Glutamatergic neuron (in vitro differentiated cells): ENCODE data around the gene CELSR2. TPM values are rescaled to one million over a fixed set of nuclear protein-coding genes. Genes with fewer than 3 reads are reported as not detected.
A peak's percentile ranks its signal among the peaks of the same experiment; 100 is the strongest.
"Not testable (repeated sequence)": the region's sequence is repeated elsewhere in the genome, so short reads cannot be mapped to it uniquely, and the experiment has no call there.

Experiments used
- DNase-seq: peaks from one replicate; pipeline ENCODE4 v3.0.0; 2022
- H3K27ac Mint-ChIP-seq: one replicate; pipeline ENCODE4 v1.8.0; 2020; ENCODE audit warnings: mild to moderate bottlenecking, mixed read lengths, inconsistent platforms; ENCODE audit not compliant: unreplicated experiment
- H3K27me3 Mint-ChIP-seq: one replicate; pipeline ENCODE4 v1.8.0; 2020; ENCODE audit warnings: mild to moderate bottlenecking, moderate library complexity, mixed read lengths, inconsistent platforms; ENCODE audit not compliant: unreplicated experiment
- H3K36me3 Mint-ChIP-seq: one replicate; pipeline ENCODE4 v1.8.0; 2020; ENCODE audit warnings: mild to moderate bottlenecking, mixed read lengths, inconsistent platforms; ENCODE audit not compliant: unreplicated experiment
- H3K4me1 Mint-ChIP-seq: one replicate; pipeline ENCODE4 v1.8.0; 2020; ENCODE audit warnings: mild to moderate bottlenecking, low read depth, mixed read lengths, inconsistent platforms; ENCODE audit not compliant: unreplicated experiment
- H3K4me3 Mint-ChIP-seq: one replicate; pipeline ENCODE4 v1.8.0; 2020; ENCODE audit warnings: mild to moderate bottlenecking, mixed read lengths, inconsistent platforms; ENCODE audit not compliant: unreplicated experiment
- H3K9me3 Mint-ChIP-seq: one replicate; pipeline ENCODE4 v1.8.0; 2020; ENCODE audit warnings: mild to moderate bottlenecking, moderate library complexity, mixed read lengths, inconsistent platforms; ENCODE audit not compliant: unreplicated experiment
- total RNA-seq: library from RNA; stranded (reverse); fragmentation: NEBNext Ultra II Directional; extraction: Animal tissue kit (Norgen Biotek cat#: 25700); gene quantifications from one replicate; pipeline ENCODE4 v1.2.1, GENCODE V29; 2021; ENCODE audit not compliant: unreplicated experiment
- TF ChIP-seq, protein P1 (sequence below): fragments of 200-600 bp; sonication (generic); IDR thresholded peaks from one replicate; pipeline ENCODE4 v1.5.0; 2021; ENCODE audit not compliant: partially characterized antibody, unreplicated experiment

CELSR2 gene
- total RNA-seq, 1 donor from 2014 or later = 181 TPM

DNA sequence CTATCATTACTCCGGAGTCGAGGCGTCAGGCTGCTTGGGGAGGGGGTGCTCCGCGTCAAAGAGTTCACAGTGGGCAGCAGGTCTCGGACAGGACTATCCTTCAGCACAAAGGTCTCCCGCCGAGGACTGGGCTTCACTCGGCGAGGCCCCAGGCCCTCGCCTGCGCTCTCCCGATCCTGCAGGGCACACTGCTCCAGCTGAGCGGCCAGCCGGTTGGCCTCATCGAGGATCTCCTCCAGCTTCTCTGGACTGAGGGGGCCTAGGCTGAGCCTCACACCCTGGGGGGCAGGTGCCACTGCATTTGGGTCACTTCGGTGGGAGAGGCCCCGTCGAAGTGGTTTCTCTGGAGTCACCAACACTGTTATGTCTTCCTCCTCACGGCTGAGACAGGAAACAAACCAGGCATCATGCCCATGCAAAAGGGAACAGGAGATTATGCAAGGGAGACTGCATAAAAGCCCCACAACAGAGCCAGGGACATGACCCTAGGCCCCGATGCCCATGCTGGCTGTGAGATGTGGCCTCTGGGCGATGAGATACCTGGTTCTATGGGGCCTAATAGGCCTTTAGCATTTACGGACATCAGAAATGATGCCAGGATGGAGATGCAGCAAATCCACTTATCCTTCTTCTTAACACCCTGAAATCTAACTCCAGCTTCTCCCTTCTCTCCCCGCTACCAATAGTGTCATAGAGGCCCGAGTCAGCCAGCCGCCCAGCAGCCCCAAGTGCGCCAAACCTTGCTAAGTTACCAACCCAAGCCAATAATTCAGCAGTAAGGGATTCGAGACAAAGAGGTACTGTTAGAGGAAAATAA, 32.5 kb downstream of the CELSR2 start:
- Mint-ChIP-seq H3K4me3 (peak overlapping the region; percentile 100), H3K27me3 (peaks cover 13% of the 10 kb centered on the region), H3K27ac (peak overlapping the region; percentile 30), H3K36me3 (no peaks in the 10 kb centered on the region), H3K9me3 (peaks cover 9% of the 10 kb centered on the region), H3K4me1 (peaks cover 18% of the 10 kb centered on the region)
- TF ChIP-seq, protein P1, sequence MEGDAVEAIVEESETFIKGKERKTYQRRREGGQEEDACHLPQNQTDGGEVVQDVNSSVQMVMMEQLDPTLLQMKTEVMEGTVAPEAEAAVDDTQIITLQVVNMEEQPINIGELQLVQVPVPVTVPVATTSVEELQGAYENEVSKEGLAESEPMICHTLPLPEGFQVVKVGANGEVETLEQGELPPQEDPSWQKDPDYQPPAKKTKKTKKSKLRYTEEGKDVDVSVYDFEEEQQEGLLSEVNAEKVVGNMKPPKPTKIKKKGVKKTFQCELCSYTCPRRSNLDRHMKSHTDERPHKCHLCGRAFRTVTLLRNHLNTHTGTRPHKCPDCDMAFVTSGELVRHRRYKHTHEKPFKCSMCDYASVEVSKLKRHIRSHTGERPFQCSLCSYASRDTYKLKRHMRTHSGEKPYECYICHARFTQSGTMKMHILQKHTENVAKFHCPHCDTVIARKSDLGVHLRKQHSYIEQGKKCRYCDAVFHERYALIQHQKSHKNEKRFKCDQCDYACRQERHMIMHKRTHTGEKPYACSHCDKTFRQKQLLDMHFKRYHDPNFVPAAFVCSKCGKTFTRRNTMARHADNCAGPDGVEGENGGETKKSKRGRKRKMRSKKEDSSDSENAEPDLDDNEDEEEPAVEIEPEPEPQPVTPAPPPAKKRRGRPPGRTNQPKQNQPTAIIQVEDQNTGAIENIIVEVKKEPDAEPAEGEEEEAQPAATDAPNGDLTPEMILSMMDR = no peak
- no peak for DNase-seq

GRCh38 chr1:109282497-109282951, 33.2 kb downstream of the CELSR2 start:
- H3K27me3 Mint-ChIP-seq = peaks cover 13% of the 10 kb centered on the region
- no peak for DNase-seq
- peak overlapping the region; percentile 100 for H3K4me3 Mint-ChIP-seq
- TF ChIP-seq, protein P1 = no peak
- no peaks in the 10 kb centered on the region for H3K36me3 Mint-ChIP-seq
- H3K9me3 Mint-ChIP-seq = peaks cover 9% of the 10 kb centered on the region
- H3K4me1 Mint-ChIP-seq = peaks cover 18% of the 10 kb centered on the region
- peak overlapping the region; percentile 86 for H3K27ac Mint-ChIP-seq

GRCh38 chr1:109282952-109283747, 33.8 kb downstream of the CELSR2 start, which contains the start of gene PSRC1:
Gene PSRC1, minus strand, starts transcription at chr1:109283145.
- Mint-ChIP-seq H3K4me1 (peaks cover 18% of the 10 kb centered on the region), H3K4me3 (peak within 1 kb of the TSS; percentile 100), H3K27ac (peak within 1 kb of the TSS; percentile 86), H3K36me3 (no peaks in the 10 kb centered on the region), H3K27me3 (peaks cover 13% of the 10 kb centered on the region), H3K9me3 (peaks cover 9% of the 10 kb centered on the region)
- DNase-seq = peak; percentile 96
- TF ChIP-seq, protein P1 = peak; percentile 20

GRCh38 chr1:109283748-109284600, 34.6 kb downstream of the CELSR2 start:
- H3K4me1 Mint-ChIP-seq = peaks cover 18% of the 10 kb centered on the region
- H3K27me3 Mint-ChIP-seq = peaks cover 13% of the 10 kb centered on the region
- DNase-seq = no peak
- TF ChIP-seq, protein P1 = no peak
- H3K9me3 Mint-ChIP-seq = peaks cover 9% of the 10 kb centered on the region
- H3K36me3 Mint-ChIP-seq = no peaks in the 10 kb centered on the region
- peak overlapping the region; percentile 100 for H3K4me3 Mint-ChIP-seq
- H3K27ac Mint-ChIP-seq = peak overlapping the region; percentile 91

DNA sequence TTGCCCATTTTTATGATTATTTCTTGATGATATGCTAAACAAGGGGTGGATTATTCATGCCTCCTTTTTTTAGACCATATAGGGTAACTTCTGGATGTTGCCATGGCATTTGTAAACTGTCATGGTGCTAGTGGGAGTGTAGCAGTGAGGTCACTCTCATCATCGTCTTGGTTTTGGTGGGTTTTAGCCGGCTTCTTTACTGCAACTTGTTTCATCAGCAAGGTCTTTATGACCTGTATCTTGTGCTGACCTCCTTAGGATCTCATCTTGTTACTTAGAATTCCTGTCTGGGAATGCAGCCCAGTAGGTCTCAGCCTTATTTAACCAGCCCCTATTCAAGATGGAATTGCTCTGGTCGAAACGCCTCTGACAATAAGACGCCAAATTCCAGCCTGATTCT, 37.4 kb downstream of the CELSR2 start:
- Mint-ChIP-seq H3K9me3 (peaks cover 11% of the 10 kb centered on the region), H3K4me1 (peaks cover 14% of the 10 kb centered on the region)
- not testable (repeated sequence) for H3K4me3 Mint-ChIP-seq, H3K27ac Mint-ChIP-seq, H3K27me3 Mint-ChIP-seq, DNase-seq, H3K36me3 Mint-ChIP-seq
